ENCODE results near the gene SEMA4F.

DNA sequence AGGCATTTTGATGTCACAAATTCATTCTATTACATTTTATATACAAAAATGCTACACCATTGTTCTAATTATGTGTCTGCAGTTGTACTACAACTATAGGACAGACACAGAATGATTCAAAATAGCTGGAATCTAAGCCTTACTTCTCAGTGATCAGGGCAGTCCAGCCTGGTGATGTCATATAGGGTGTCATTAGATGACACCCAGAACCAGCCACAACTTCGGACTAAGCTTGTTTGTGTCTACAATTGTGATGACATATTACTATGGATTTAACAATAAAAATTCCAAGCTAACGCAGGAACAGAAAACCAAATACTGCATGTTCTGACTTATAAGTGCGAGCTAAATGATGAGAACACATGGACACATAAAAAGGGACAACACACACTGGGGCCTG is 36.9 kb upstream of the SEMA4F start:
- no peak for TF ChIP-seq POLR2A (IDR thresholded peaks at IDR 0.05; ENCODE audit: low read depth)
- TF ChIP-seq, protein P1, sequence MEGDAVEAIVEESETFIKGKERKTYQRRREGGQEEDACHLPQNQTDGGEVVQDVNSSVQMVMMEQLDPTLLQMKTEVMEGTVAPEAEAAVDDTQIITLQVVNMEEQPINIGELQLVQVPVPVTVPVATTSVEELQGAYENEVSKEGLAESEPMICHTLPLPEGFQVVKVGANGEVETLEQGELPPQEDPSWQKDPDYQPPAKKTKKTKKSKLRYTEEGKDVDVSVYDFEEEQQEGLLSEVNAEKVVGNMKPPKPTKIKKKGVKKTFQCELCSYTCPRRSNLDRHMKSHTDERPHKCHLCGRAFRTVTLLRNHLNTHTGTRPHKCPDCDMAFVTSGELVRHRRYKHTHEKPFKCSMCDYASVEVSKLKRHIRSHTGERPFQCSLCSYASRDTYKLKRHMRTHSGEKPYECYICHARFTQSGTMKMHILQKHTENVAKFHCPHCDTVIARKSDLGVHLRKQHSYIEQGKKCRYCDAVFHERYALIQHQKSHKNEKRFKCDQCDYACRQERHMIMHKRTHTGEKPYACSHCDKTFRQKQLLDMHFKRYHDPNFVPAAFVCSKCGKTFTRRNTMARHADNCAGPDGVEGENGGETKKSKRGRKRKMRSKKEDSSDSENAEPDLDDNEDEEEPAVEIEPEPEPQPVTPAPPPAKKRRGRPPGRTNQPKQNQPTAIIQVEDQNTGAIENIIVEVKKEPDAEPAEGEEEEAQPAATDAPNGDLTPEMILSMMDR (IDR thresholded peaks at IDR 0.05), result no peak
- TF ChIP-seq POLR2AphosphoS5 (IDR thresholded peaks at IDR 0.05), result no peak
- TF ChIP-seq EP300 (IDR thresholded peaks at IDR 0.05), result no peak
